GM19238 (cell line): ENCODE measurements around the gene SIGLEC10.
"Not testable (repeated sequence)": the region's sequence is repeated elsewhere in the genome, so short reads cannot be mapped to it uniquely, and the experiment has no call there.

Source experiments
- DNase-seq: peaks from one replicate; pipeline ENCODE4 v3.0.0; 2011; ENCODE audit warnings: low spot score; ENCODE audit not compliant: insufficient read length

Gene SIGLEC10

GRCh38 chr19:51397453-51397852 is 20.0 kb downstream of the SIGLEC10 start:
- not testable (repeated sequence) for DNase-seq

- no peak for DNase-seq
These were observed 21.3 kb downstream of the SIGLEC10 start for GRCh38 chr19:51396175-51396574.

DNA sequence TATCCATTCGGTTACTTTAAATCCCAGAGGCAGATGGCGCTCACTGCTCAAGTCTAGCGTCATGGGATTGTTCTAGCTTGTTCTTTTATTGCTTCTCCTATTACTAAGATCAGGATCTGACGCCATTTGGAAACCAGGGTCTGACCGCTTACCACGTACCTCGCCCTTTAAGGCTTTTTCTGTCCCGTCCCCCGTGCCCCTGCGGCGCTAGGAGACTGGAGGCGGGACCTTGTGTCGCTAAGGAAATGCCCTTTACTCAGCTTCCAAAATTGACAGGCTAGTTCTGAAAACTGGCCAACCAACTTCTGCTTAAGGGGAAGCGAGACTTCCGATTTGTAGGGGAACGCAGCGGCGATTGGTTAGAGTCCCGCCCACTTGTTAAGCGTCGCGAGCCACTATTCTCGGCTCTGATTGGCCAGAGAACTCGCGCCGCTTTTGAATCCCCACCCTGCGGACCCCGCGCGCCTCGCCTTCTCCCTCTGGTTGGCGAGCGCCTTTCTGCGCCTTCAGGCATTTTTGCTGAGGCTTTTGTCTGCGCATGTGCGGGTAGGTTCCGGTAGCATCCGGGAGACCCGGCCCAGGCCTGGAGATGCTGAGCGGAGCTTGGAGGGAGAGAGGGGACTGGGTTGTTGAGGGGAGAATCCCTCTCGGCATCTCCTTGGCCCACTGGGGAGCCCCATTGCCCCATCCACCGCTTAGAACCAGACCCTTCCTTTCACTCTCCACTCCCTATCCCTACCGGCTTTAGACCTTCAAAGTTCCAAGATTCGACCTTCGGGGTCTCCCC is 23.2 kb downstream of the SIGLEC10 start:
- peak; percentile 92 for DNase-seq

GRCh38 chr19:51392701-51393100 is 24.7 kb downstream of the SIGLEC10 start:
- DNase-seq, result no peak

- no peak for DNase-seq
These were observed 26.3 kb downstream of the SIGLEC10 start for GRCh38 chr19:51391073-51391611.

GRCh38 chr19:51389143-51389542 is 28.3 kb downstream of the SIGLEC10 start:
- no peak for DNase-seq

GRCh38 chr19:51387924-51388389 is 29.5 kb downstream of the SIGLEC10 start, which contains the start of gene LIM2:
Gene LIM2 (minus strand): TSS chr19:51387974. CDS start chr19:51387443, 531 bp downstream.
- DNase-seq, result no peak

GRCh38 chr19:51386882-51387520 is 30.4 kb downstream of the SIGLEC10 start:
- no peak for DNase-seq

DNA sequence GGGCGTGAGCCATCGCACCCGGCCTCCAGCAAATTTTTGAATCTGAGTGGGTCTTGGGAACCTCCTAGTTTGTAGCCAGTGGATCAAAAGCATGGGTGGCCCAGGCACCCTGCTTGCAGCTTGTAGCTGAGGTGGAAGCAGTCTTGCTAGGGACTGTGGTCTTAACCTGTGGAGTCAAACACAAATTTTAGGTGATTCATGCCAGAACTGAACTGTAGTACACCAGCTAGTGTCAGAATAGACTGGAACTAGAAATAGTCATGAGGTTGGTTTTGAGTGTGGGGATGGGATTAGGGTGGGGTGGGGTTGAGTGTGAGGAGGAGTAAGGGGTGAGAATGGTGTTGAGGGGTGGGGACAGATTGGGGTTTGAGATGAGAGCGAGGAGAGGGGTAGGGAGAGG is 35.4 kb downstream of the SIGLEC10 start:
- DNase-seq, result no peak

DNA sequence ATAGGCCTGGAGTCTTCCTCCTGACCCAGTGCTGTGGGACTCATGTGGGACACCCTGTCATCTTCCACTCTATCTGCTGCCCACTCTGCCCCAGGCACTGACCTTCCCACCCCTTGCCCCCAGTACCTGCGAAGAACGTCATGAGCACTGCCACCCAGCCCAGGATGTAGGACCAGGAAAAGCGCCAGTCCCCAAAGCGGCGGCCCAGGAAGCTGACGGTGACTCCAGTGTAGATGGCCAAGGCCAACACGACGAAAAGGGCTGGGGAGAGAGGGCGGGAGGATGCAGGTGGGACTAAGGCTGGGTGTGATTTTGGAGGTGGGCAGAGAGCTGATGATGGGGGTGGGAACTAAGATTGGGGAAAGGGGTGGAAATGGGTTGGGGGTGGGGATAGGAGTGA is 37.1 kb downstream of the SIGLEC10 start:
- DNase-seq, result no peak

GRCh38 chr19:51377422-51377821 is 40.0 kb downstream of the SIGLEC10 start:
- no peak for DNase-seq

DNA sequence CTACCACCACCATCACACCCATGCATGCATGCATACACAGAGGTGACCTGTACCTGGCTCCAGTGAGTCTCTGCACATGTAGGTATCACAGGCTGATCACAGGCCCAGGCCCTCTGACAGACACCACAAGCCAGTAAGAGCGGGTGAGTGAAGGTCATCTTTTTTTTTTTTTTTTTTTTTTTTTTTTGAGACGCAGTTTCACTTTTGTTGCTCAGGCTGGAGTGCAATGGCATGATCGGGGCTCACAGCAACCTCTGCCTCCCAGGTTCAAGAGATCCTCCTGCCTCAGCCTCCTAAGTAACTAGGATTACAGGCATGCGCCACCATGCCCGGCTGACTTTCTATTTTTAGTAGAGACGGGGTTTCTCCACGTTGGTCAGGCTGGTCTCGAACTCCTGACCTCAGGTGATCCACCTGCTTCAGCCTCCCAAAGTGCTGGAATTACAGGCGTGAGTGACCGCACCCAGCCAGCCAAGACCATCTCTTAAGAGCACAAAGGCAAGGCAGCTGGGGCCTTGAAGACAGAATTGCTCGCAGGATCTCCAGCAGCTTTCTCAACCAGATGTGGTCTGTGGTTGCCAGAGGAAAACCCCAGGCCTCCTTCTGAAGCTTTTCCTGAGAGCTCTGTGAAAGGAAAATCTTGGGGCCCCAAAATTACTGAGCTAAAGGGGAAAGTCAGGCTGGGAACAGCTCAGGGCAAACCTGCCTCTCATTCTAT is 41.8 kb downstream of the SIGLEC10 start:
- DNase-seq, result peak; percentile 21

DNA sequence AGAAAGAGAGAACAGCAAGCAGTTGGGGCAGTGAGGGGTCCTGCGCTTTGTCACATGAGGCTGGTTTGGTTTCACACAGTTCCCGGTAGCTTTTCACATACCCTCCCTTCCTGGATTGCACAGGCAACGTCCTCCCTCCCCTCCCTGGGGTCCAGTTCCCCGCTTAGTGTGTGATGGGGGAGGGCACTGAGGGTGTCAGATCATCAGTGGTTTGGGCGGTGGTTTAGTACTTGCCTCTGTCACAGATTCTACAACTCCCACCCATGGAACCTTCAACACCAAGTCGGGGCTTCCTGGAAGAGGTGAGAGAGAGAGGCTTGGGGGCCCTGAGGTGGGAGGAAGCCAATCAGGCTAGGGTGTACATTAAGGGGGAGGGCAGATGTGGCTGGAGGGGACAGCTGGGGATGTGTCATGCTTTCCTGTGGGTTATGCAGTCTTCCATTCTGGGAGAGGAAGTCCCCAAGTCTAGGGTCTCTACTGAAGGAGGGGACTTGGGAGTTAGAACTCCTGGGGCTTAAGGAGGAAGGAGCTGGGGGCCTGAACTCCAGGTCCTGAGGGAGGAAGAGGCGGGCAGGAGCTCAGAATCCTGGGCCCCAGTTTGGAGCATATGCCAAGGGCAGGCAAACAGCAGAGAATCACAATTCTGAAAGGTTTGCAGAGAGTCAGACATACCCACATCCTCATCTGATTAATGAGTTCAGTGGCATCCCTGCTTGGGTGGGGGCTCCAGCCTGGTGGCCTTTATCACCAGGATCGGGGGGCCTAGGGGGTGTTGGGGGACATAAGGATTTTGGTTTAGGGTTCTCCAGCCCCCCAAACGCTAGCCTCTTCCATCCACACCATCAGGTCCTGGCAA is 44.6 kb downstream of the SIGLEC10 start, which contains the start of gene NKG7:
NKG7 (minus strand) TSS at position 6 of the 856 bp plus-strand sequence. CDS start 119 bp downstream, outside the sequence.
- peak; percentile 30 for DNase-seq

- no peak for DNase-seq
These were observed 45.3 kb downstream of the SIGLEC10 start for GRCh38 chr19:51372021-51372648.

DNA sequence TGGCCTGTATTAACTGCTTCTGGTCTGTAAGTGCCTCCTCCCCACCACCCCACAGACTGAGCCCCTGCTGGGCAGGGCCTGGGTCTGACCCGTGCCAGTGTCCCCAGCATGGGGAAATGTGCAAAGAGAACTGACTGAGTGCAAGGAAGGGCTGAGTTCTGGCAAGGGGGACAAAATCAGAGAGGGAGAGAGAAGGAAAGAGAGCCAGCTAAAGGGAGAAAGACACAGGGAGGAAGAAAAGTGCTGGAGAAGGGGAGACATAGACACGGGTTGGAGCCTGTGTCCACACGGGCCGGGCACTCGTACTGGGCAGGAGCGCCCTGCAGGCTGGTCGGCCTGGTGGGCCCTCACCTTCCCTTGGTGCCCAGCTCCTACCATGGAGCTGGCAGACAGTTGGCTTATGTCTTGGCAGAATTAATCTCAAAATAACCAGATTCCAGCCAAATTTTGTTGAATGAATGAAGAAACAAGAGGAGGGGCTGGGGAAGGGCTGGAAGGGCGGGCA is 46.2 kb downstream of the SIGLEC10 start:
- DNase-seq, result no peak

- no peak for DNase-seq
These were observed 47.2 kb downstream of the SIGLEC10 start for GRCh38 chr19:51370230-51370629.

DNA sequence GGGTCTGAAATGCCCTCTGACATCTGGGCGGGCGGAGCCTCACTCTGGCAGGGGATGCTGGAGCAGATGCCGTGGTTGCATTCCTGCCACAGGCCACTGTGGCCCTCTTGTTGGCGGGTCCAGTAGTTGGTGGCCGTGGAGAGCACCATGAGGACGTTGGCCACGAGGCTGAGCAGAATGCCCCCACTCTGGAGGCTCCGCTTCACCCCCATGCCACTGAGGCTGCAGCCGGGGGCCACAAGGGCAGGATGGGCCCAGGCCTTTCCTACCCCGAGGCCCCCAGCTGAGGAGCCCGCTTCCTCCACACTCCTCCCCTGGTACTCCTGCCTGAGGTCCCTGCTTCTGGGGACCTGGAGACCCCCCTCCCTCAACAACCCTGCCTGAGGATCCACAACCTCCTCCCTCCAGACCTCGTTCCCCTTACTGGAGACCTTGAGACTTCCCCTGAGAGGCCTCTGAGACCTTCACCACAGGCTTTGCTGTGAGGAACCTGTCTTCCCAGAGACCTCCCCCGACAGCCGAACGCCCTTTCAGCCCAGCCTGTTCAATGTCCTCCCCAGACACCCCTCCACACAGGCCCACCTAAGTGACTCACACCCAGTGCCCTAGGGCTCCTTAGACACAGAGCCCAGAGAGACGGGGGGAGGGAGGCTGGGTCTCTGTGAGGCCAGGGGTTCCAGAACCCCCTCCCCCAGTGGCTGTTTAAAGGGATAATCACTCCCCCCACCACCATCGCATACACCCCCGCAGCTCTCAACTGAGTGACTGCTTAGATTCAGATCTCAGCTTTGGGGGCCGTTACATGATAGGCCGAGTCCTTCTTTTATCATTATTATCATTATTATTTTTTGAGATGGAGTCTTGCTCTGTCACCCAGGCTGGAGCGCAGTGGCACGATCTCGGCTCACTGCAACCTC is 48.8 kb downstream of the SIGLEC10 start, which contains the start of gene CLDND2:
CLDND2 (minus strand) TSS at position 638 of the 917 bp plus-strand sequence; CDS start at position 212, 426 bp downstream.
- DNase-seq, result no peak

GRCh38 chr19:51367565-51368365 is 49.7 kb downstream of the SIGLEC10 start:
- DNase-seq, result peak; percentile 93
